HG02884 (cell line): ENCODE data around the gene TRIM61.

ENCODE experiments used
- ATAC-seq: cut with Tn5 transposase; IDR thresholded peaks from one replicate; pipeline ENCODE4 v1.9.1; 2021; ENCODE audit warnings: mild to moderate bottlenecking, moderate library complexity; ENCODE audit not compliant: unreplicated experiment

Gene TRIM61

GRCh38 chr4:164918956-164919355, 58.5 kb downstream of the TRIM61 start:
- no peak for ATAC-seq
